Colonic mucosa (tissue), 4 donors: Measurements from ENCODE around the gene PHF20. TPM values are rescaled to one million over a fixed set of nuclear protein-coding genes. Genes with fewer than 3 reads are reported as not detected.
"Not testable (repeated sequence)": the region's sequence is repeated elsewhere in the genome, so short reads cannot be mapped to it uniquely, and the experiment has no call there.

Experiments used
- DNase-seq: peaks from one replicate; pipeline ENCODE4 v3.0.0-alpha.2; 2020
- H3K27ac ChIP-seq: fragments of 200-600 bp; one replicate; pipeline ENCODE4 v1.8.0; 2021
- H3K27me3 ChIP-seq: fragments of 200-600 bp; one replicate; pipeline ENCODE4 v1.8.0; 2021
- H3K36me3 ChIP-seq: fragments of 200-600 bp; one replicate; pipeline ENCODE4 v1.8.0; 2021
- H3K4me1 ChIP-seq: fragments of 200-600 bp; one replicate; pipeline ENCODE4 v1.8.0; 2021; ENCODE audit warnings: mild to moderate bottlenecking
- H3K4me3 ChIP-seq: fragments of 200-600 bp; one replicate; pipeline ENCODE4 v1.8.0; 2021
- H3K9ac ChIP-seq, 2 donors: one replicate each; pipeline ENCODE4 v1.7.0; 2013; ENCODE audit warnings: control low read depth in 2 of 2, low read depth in 2 of 2, low read length in 2 of 2
- H3K9me3 ChIP-seq: fragments of 200-600 bp; one replicate; pipeline ENCODE4 v1.8.0; 2021
- CTCF ChIP-seq: fragments of 200-600 bp; IDR thresholded peaks from one replicate; pipeline ENCODE4 v1.8.0; 2022; ENCODE audit warnings: antibody characterized with exemption, mild to moderate bottlenecking
- intact Hi-C: fragments of 100-400 bp; cut with DNase I; formaldehyde crosslinking; loops from one replicate; pipeline ENCODE4 v1.14.1; 2022
- total RNA-seq, 2 donors: library from RNA; stranded (reverse); fragmentation: NEBNext Ultra II Directional in 1 of 2; extraction: Animal tissue kit (Norgen Biotek cat#: 25700) in 1 of 2; gene quantifications; one replicate each; pipeline ENCODE4 v1.2.1, GENCODE V29; 2021
- donor health status: healthy.
- donor health status: DM: no; HTN: no; CAD: no.
- donor health status: DM: no; HTN: no; CAD: no.

The PHF20 gene
- total RNA-seq, 2 donors from 2014 or later: 25.5 to 27.0 TPM

GRCh38 chr20:35887393-35888064, 115.7 kb downstream of the PHF20 start:
- H3K27ac ChIP-seq: no peak overlapping the region
- H3K9me3 ChIP-seq: no peaks in the 10 kb centered on the region
- H3K4me1 ChIP-seq: no peaks in the 10 kb centered on the region
- DNase-seq: no peak
- H3K36me3 ChIP-seq: no peaks in the 10 kb centered on the region
- intact Hi-C loops: no loop called here
- no peak overlapping the region for H3K9ac ChIP-seq
- no peak overlapping the region for H3K4me3 ChIP-seq
- H3K27me3 ChIP-seq: no peaks in the 10 kb centered on the region
- TF ChIP-seq CTCF: no peak

GRCh38 chr20:35888657-35889056, 116.8 kb downstream of the PHF20 start:
- intact Hi-C loops: no loop called here
- TF ChIP-seq CTCF: no peak
- no peaks in the 10 kb centered on the region for H3K27me3 ChIP-seq
- H3K9me3 ChIP-seq: no peaks in the 10 kb centered on the region
- H3K27ac ChIP-seq: no peak overlapping the region
- no peaks in the 10 kb centered on the region for H3K36me3 ChIP-seq
- H3K4me3 ChIP-seq: no peak overlapping the region
- no peak for DNase-seq
- no peak overlapping the region for H3K9ac ChIP-seq
- no peaks in the 10 kb centered on the region for H3K4me1 ChIP-seq

- Histone ChIP-seq H3K4me3 (no peak overlapping the region), H3K9me3 (no peaks in the 10 kb centered on the region), H3K9ac (no peak overlapping the region), H3K27me3 (no peaks in the 10 kb centered on the region), H3K36me3 (no peaks in the 10 kb centered on the region), H3K27ac (no peak overlapping the region), H3K4me1 (no peaks in the 10 kb centered on the region)
- intact Hi-C loops: no loop called here
- TF ChIP-seq CTCF: no peak
- no peak for DNase-seq
Measured at GRCh38 chr20:35891375-35891774, 119.6 kb downstream of the PHF20 start.

- Histone ChIP-seq H3K9me3 (no peaks in the 10 kb centered on the region), H3K4me3 (no peak overlapping the region), H3K9ac (no peak overlapping the region), H3K36me3 (no peaks in the 10 kb centered on the region), H3K27me3 (no peaks in the 10 kb centered on the region), H3K27ac (no peak overlapping the region), H3K4me1 (no peaks in the 10 kb centered on the region)
- intact Hi-C loops: no loop called here
- no peak for TF ChIP-seq CTCF
- no peak for DNase-seq
Measured at GRCh38 chr20:35892871-35893270, 121.1 kb downstream of the PHF20 start.

GRCh38 chr20:35893942-35894341, 122.1 kb downstream of the PHF20 start:
- Histone ChIP-seq H3K9ac (no peak overlapping the region), H3K9me3 (no peaks in the 10 kb centered on the region), H3K27me3 (no peaks in the 10 kb centered on the region), H3K36me3 (no peaks in the 10 kb centered on the region), H3K4me3 (no peak overlapping the region), H3K4me1 (no peaks in the 10 kb centered on the region), H3K27ac (no peak overlapping the region)
- intact Hi-C loops: no loop called here
- DNase-seq: no peak
- TF ChIP-seq CTCF: no peak

- intact Hi-C loops: not testable (repeated sequence)
Measured at GRCh38 chr20:35895516-35895915, 123.7 kb downstream of the PHF20 start.

More at GRCh38 chr20:35895516-35895915, 123.7 kb downstream of the PHF20 start:
- H3K9me3 ChIP-seq, H3K27me3 ChIP-seq, H3K27ac ChIP-seq, H3K9ac ChIP-seq, H3K36me3 ChIP-seq, H3K4me1 ChIP-seq, DNase-seq, H3K4me3 ChIP-seq: not testable (repeated sequence)
